ENCODE data around the gene NUMA1. TPM values are rescaled to one million over a fixed set of nuclear protein-coding genes. Genes with fewer than 3 reads are reported as not detected.

NUMA1 gene
- total and polyA plus RNA-seq, 2 of the 8 experiments (the other 6 are each of a cell fraction or from before 2014, with no cell fraction given), result 101 to 107 TPM

GRCh38 chr11:71963468-71963867, 116.9 kb downstream of the NUMA1 start (continued):
- no peak for TF ChIP-seq CTCF (IDR thresholded peaks at IDR 0.05; ENCODE audit: control extremely low read depth in 1 of 3, insufficient read depth in 1 of 3, low read depth in 1 of 3, low read length in 3 of 3)
- no peak for TF ChIP-seq SP2 (IDR thresholded peaks at IDR 0.05; ENCODE audit: low read length)
